K562 (cell line): Measurements from ENCODE around the gene METRN.

ENCODE experiments used
- CHD2 ChIP-seq: IDR thresholded peaks from 2 replicates; pipeline ENCODE4 v1.6.1; 2011; ENCODE audit warnings: low read depth, low read length
- FOXA3 ChIP-seq, 2 experiments: fragments of 450-650 bp in 1 of 2; sonication (generic) in 1 of 2; formaldehyde crosslinking; IDR thresholded peaks in 1 of 2; conservative IDR thresholded peaks in 1 of 2; 2 replicates each; pipeline versions ENCODE4 v1.4.0 to v1.8.0; 2020 to 2022; ENCODE audit warnings: mild to moderate bottlenecking in 2 of 2, missing genetic modification reagents in 1 of 2
- FOXJ3 ChIP-seq: sonication (generic); formaldehyde crosslinking; IDR thresholded peaks from 2 replicates; pipeline ENCODE4 v1.4.0; 2020; ENCODE audit warnings: mild to moderate bottlenecking, missing genetic modification reagents
- PCBP2 ChIP-seq: fragments of 200-400 bp; formaldehyde crosslinking; IDR thresholded peaks from 2 replicates; pipeline ENCODE4 v1.6.1; 2018; ENCODE audit warnings: low read length, low read depth, mild to moderate bottlenecking, moderate library complexity; ENCODE audit not compliant: poor library complexity, severe bottlenecking
- PHB2 ChIP-seq: fragments of 450-650 bp; IDR thresholded peaks from 2 replicates; pipeline ENCODE4 v1.6.1; 2017; ENCODE audit warnings: low read depth
- PREB ChIP-seq: sonication (generic); formaldehyde crosslinking; IDR thresholded peaks from 2 replicates; pipeline ENCODE4 v1.8.1; 2023; ENCODE audit warnings: mild to moderate bottlenecking, missing genetic modification reagents
- PURB ChIP-seq: sonication (generic); formaldehyde crosslinking; IDR thresholded peaks from 2 replicates; pipeline ENCODE4 v1.9.0; 2021; ENCODE audit warnings: low read depth, mild to moderate bottlenecking, missing genetic modification reagents
- RFX5 ChIP-seq: IDR thresholded peaks from 2 replicates; pipeline ENCODE4 v1.6.1; 2011; ENCODE audit warnings: low read depth, mild to moderate bottlenecking, improper control_type of control experiment, low read length
- SMARCC2 ChIP-seq: fragments of 450-650 bp; IDR thresholded peaks from 2 replicates; pipeline ENCODE4 v1.6.1; 2017; ENCODE audit warnings: antibody characterized with exemption, moderate library complexity, mild to moderate bottlenecking, low read depth
- ZFX ChIP-seq: sonication (generic); formaldehyde crosslinking; IDR thresholded peaks from 2 replicates; pipeline ENCODE4 v1.8.0; 2022; ENCODE audit warnings: mild to moderate bottlenecking, missing genetic modification reagents, moderate library complexity
- ZNF143 ChIP-seq: sonication (generic); formaldehyde crosslinking; IDR thresholded peaks from 2 replicates; pipeline ENCODE4 v1.9.0; 2022; ENCODE audit warnings: mild to moderate bottlenecking, missing genetic modification reagents
- ZNF764 ChIP-seq: fragments of 250-450 bp; sonication (Bioruptor Pico); IDR thresholded peaks from 2 replicates; pipeline ENCODE4 v1.4.0; 2020; ENCODE audit warnings: low read depth, mild to moderate bottlenecking, moderate library complexity

- TF ChIP-seq CHD2 (no peak), PREB (no peak), ZNF764 (CRISPR knock-in tag) (no peak), PCBP2 (no peak), FOXJ3 (CRISPR knock-in tag) (no peak), FOXA3 (CRISPR knock-in tag; conservative IDR thresholded peaks at IDR 0.05 in 1 of 2, IDR thresholded peaks at IDR 0.05 in 1 of 2) (no peak), RFX5 (no peak), ZFX (CRISPR knock-in tag) (no peak), SMARCC2 (no peak), PHB2 (no peak), ZNF143 (CRISPR knock-in tag) (no peak), PURB (no peak)
Measured at GRCh38 chr16:676913-677312, 38.0 kb upstream of the METRN start.
